GM18526 (cell line): ENCODE results near the gene ENTPD2.

Source experiments
- POLR2A ChIP-seq: IDR thresholded peaks from 3 replicates; pipeline ENCODE4 v1.6.1; 2011; ENCODE audit not compliant: insufficient read length; ENCODE audit errors: extremely low read depth

Gene ENTPD2

GRCh38 chr9:137044502-137045177 is 9.2 kb downstream of the ENTPD2 start:
- TF ChIP-seq POLR2A: no peak

GRCh38 chr9:137044037-137044436 is 9.8 kb downstream of the ENTPD2 start:
- no peak for TF ChIP-seq POLR2A

- TF ChIP-seq POLR2A: no peak
These were observed 10.8 kb downstream of the ENTPD2 start for GRCh38 chr9:137042751-137043727.

GRCh38 chr9:137041124-137041523 is 12.7 kb downstream of the ENTPD2 start:
- TF ChIP-seq POLR2A: no peak

GRCh38 chr9:137040568-137040967 is 13.3 kb downstream of the ENTPD2 start:
- TF ChIP-seq POLR2A: no peak

- no peak for TF ChIP-seq POLR2A
These were observed 14.1 kb downstream of the ENTPD2 start for GRCh38 chr9:137039611-137040366.

- no peak for TF ChIP-seq POLR2A
These were observed 14.9 kb downstream of the ENTPD2 start for GRCh38 chr9:137038916-137039315.

- TF ChIP-seq POLR2A: no peak
These were observed 16.4 kb downstream of the ENTPD2 start for GRCh38 chr9:137037483-137037882.

GRCh38 chr9:137037035-137037434 is 16.8 kb downstream of the ENTPD2 start:
- no peak for TF ChIP-seq POLR2A

GRCh38 chr9:137035937-137036336 is 17.9 kb downstream of the ENTPD2 start:
- no peak for TF ChIP-seq POLR2A

- TF ChIP-seq POLR2A: no peak
These were observed 18.4 kb downstream of the ENTPD2 start for GRCh38 chr9:137035507-137035834.

- TF ChIP-seq POLR2A: no peak
These were observed 19.0 kb downstream of the ENTPD2 start for GRCh38 chr9:137034709-137035506.

- no peak for TF ChIP-seq POLR2A
These were observed 19.7 kb downstream of the ENTPD2 start for GRCh38 chr9:137034039-137034708.

- no peak for TF ChIP-seq POLR2A
These were observed 21.0 kb downstream of the ENTPD2 start for GRCh38 chr9:137032858-137033257.

GRCh38 chr9:137031904-137032640 is 21.8 kb downstream of the ENTPD2 start, which contains the start of gene FUT7:
Gene FUT7 (minus strand): TSS chr9:137032088. CDS start chr9:137031991, 97 bp downstream.
- TF ChIP-seq POLR2A: no peak
